GM23338 (cell line): Measurements from ENCODE around the gene DNAJB6. TPM values are rescaled to one million over a fixed set of nuclear protein-coding genes. Genes with fewer than 3 reads are reported as not detected.

Experiments used
- ATAC-seq: fragments of 200-7000 bp; cut with Tn5 transposase; 3 replicates; pipeline ENCODE4 v1.9.1; 2020
- DNase-seq: peaks from one replicate; pipeline ENCODE4 v3.0.0-alpha.2; 2015; ENCODE audit warnings: low spot score
- H2AFZ ChIP-seq: fragments of 200-600 bp; sonication (generic); 2 replicates; pipeline ENCODE4 v1.8.0; 2016; ENCODE audit warnings: antibody characterized with exemption, mild to moderate bottlenecking, moderate library complexity
- H3F3A ChIP-seq: fragments of 200-600 bp; sonication (generic); replicated peaks from 2 replicates; pipeline ENCODE4 v1.8.0; 2017; ENCODE audit warnings: antibody characterized with exemption, mixed run types, low read depth
- H3K27ac ChIP-seq: fragments of 200-600 bp; sonication (generic); 2 replicates; pipeline ENCODE4 v1.6.1; 2016; ENCODE audit warnings: low read depth
- H3K27me3 ChIP-seq: fragments of 200-600 bp; sonication (generic); 2 replicates; pipeline ENCODE4 v1.8.0; 2016; ENCODE audit warnings: mild to moderate bottlenecking, mixed run types, moderate library complexity; ENCODE audit not compliant: insufficient read depth
- H3K36me3 ChIP-seq: fragments of 200-600 bp; sonication (generic); 2 replicates; pipeline ENCODE4 v1.8.0; 2016; ENCODE audit warnings: mild to moderate bottlenecking; ENCODE audit not compliant: insufficient read depth
- H3K4me1 ChIP-seq: fragments of 200-600 bp; sonication (generic); 2 replicates; pipeline ENCODE4 v1.8.0; 2016; ENCODE audit warnings: mild to moderate bottlenecking, moderate library complexity; ENCODE audit not compliant: insufficient read depth
- H3K4me2 ChIP-seq: fragments of 200-600 bp; sonication (generic); 2 replicates; pipeline ENCODE4 v1.7.1; 2017; ENCODE audit warnings: mixed run types
- H3K4me3 ChIP-seq: fragments of 200-600 bp; sonication (generic); 2 replicates; pipeline ENCODE4 v1.6.1; 2016; ENCODE audit warnings: mixed run types
- H3K79me2 ChIP-seq: fragments of 200-600 bp; sonication (generic); replicated peaks from 2 replicates; pipeline ENCODE4 v1.8.0; 2017; ENCODE audit warnings: mild to moderate bottlenecking; ENCODE audit not compliant: insufficient read depth
- H3K9me2 ChIP-seq: fragments of 200-600 bp; sonication (generic); 2 replicates; pipeline ENCODE4 v1.8.0; 2017; ENCODE audit not compliant: insufficient read depth
- H4K20me1 ChIP-seq: fragments of 200-600 bp; sonication (generic); replicated peaks from 2 replicates; pipeline ENCODE4 v1.8.0; 2017; ENCODE audit warnings: mild to moderate bottlenecking; ENCODE audit not compliant: insufficient read depth
- H3K27ac Mint-ChIP-seq: 2 replicates; pipeline ENCODE4 v1.8.0; 2020; ENCODE audit warnings: inconsistent platforms, mild to moderate bottlenecking, moderate library complexity, mixed read lengths
- H3K27me3 Mint-ChIP-seq: 3 replicates; pipeline ENCODE4 v1.8.0; 2022; ENCODE audit warnings: low read depth, mild to moderate bottlenecking, moderate library complexity, mixed read lengths, inconsistent platforms; ENCODE audit not compliant: insufficient read depth, poor library complexity
- H3K36me3 Mint-ChIP-seq: 3 replicates; pipeline ENCODE4 v1.8.0; 2021; ENCODE audit warnings: low read depth, mild to moderate bottlenecking, inconsistent platforms, moderate library complexity, mixed read lengths
- H3K4me1 Mint-ChIP-seq: 3 replicates; pipeline ENCODE4 v1.8.0; 2020; ENCODE audit warnings: mild to moderate bottlenecking, inconsistent platforms, mixed read lengths
- H3K4me3 Mint-ChIP-seq: 3 replicates; pipeline ENCODE4 v1.8.0; 2021; ENCODE audit warnings: moderate library complexity, mild to moderate bottlenecking, inconsistent platforms, mixed read lengths
- H3K9me3 Mint-ChIP-seq: 3 replicates; pipeline ENCODE4 v1.8.0; 2020; ENCODE audit warnings: moderate library complexity, mild to moderate bottlenecking, inconsistent platforms, mixed read lengths
- CREB1 ChIP-seq: fragments of 250-450 bp; sonication (Bioruptor Pico); IDR thresholded peaks from 2 replicates; pipeline ENCODE4 v1.5.0; 2020; ENCODE audit warnings: low read depth, mild to moderate bottlenecking, moderate library complexity
- ETS1 ChIP-seq: IDR thresholded peaks from 2 replicates; pipeline ENCODE4 v1.6.1; 2016; ENCODE audit warnings: antibody characterized with exemption
- EZH2 ChIP-seq: fragments of 200-600 bp; sonication (generic); IDR thresholded peaks from one replicate; pipeline ENCODE4 v1.8.0; 2017; ENCODE audit warnings: antibody characterized with exemption, mild to moderate bottlenecking, low read depth; ENCODE audit not compliant: unreplicated experiment
- EZH2phosphoT487 ChIP-seq: fragments of 200-600 bp; sonication (generic); IDR thresholded peaks from one replicate; pipeline ENCODE4 v1.8.1; 2018; ENCODE audit warnings: antibody characterized with exemption; ENCODE audit not compliant: unreplicated experiment
- NANOG ChIP-seq: IDR thresholded peaks from 2 replicates; pipeline ENCODE4 v1.6.1; 2016; ENCODE audit warnings: antibody characterized with exemption, borderline replicate concordance
- REST ChIP-seq: IDR thresholded peaks from one replicate; pipeline ENCODE4 v1.6.1; 2018; ENCODE audit warnings: antibody characterized with exemption; ENCODE audit not compliant: unreplicated experiment
- STAT1 ChIP-seq: IDR thresholded peaks from one replicate; pipeline ENCODE4 v1.6.1; 2016; ENCODE audit warnings: antibody characterized with exemption; ENCODE audit not compliant: unreplicated experiment
- ZNF114 ChIP-seq: fragments of 250-450 bp; sonication (Bioruptor Pico); IDR thresholded peaks from 2 replicates; pipeline ENCODE4 v1.5.0; 2020; ENCODE audit warnings: mild to moderate bottlenecking, moderate library complexity
- polyA plus RNA-seq: library from polyadenylated mRNA; unstranded; fragments of >200 nt; fragmentation: Nextera tagmentation; extraction: Ambion mirVana; gene quantifications from 2 replicates; pipeline ENCODE4 v1.2.1, GENCODE V29; 2016
- total RNA-seq: library from RNA; depleted of rRNA; stranded (reverse); fragments of >200 nt; shearing (Covaris generic); gene quantifications from 2 replicates; pipeline ENCODE4 v1.2.3, GENCODE V29; 2014

The DNAJB6 gene
- total and polyA plus RNA-seq, 2 experiments from 2014 or later, result 308 to 322 TPM

DNA sequence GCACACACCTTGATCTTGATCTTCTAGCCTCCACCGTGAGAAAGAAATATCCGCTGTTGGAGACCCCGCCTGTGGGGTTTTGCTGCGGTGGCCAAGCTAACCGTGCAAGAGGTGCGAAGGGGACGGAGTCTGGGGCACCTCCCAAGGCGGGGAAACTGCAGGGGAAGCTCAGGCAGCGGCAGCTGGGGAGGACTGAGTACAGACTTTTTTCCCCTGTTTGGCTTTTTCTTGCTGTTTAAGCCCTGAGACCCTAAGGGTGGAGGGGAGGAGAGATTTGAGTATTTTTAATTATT, 108.0 kb downstream of the DNAJB6 start:
- Histone ChIP-seq H2AFZ (no peak overlapping the region), H3K79me2 (no peaks in the 10 kb centered on the region), H4K20me1 (no peaks in the 10 kb centered on the region), H3K27me3 (no peaks in the 10 kb centered on the region), H3K4me2 (no peak overlapping the region), H3K4me3 (no peak overlapping the region), H3K4me1 (no peaks in the 10 kb centered on the region), H3K27ac (no peak overlapping the region), H3F3A (no peaks in the 10 kb centered on the region), H3K36me3 (no peaks in the 10 kb centered on the region), H3K9me2 (no peaks in the 10 kb centered on the region)
- TF ChIP-seq EZH2phosphoT487 (no peak), NANOG (no peak), ETS1 (no peak), EZH2 (no peak), STAT1 (no peak), REST (no peak)
- peaks cover 12% of the 10 kb centered on the region for H3K27me3 Mint-ChIP-seq
- no peak overlapping the region for H3K4me3 Mint-ChIP-seq
- no peak overlapping the region for H3K27ac Mint-ChIP-seq
- DNase-seq (no peak), ATAC-seq (no peak)
- H3K4me1 Mint-ChIP-seq, result no peaks in the 10 kb centered on the region; the same call in 2 of the 3 replicates
- H3K36me3 Mint-ChIP-seq, result peaks cover 18% of the 10 kb centered on the region
- H3K9me3 Mint-ChIP-seq, result peaks cover 71% of the 10 kb centered on the region

GRCh38 chr7:157445246-157445955, 108.6 kb downstream of the DNAJB6 start:
- no peaks in the 10 kb centered on the region for H3K4me1 Mint-ChIP-seq
- no peaks in the 10 kb centered on the region for H3K36me3 ChIP-seq
- no peak overlapping the region for H2AFZ ChIP-seq
- H3K27me3 ChIP-seq, result no peaks in the 10 kb centered on the region
- DNase-seq (no peak), ATAC-seq (no peak)
- no peak overlapping the region for H3K27ac ChIP-seq
- H3K9me3 Mint-ChIP-seq, result peaks cover 69% of the 10 kb centered on the region
- no peak overlapping the region for H3K4me3 Mint-ChIP-seq
- no peaks in the 10 kb centered on the region for H4K20me1 ChIP-seq
- peaks cover 12% of the 10 kb centered on the region for H3K36me3 Mint-ChIP-seq
- no peaks in the 10 kb centered on the region for H3K4me1 ChIP-seq
- peaks cover 6% of the 10 kb centered on the region for H3K27me3 Mint-ChIP-seq
- no peak overlapping the region for H3K4me3 ChIP-seq
- no peaks in the 10 kb centered on the region for H3K9me2 ChIP-seq
- H3K4me2 ChIP-seq, result no peak overlapping the region
- no peak overlapping the region for H3K27ac Mint-ChIP-seq
- no peak for TF ChIP-seq ETS1
- no peak for TF ChIP-seq ZNF114 (CRISPR knock-in tag)
- TF ChIP-seq CREB1 (CRISPR knock-in tag), result no peak
- no peaks in the 10 kb centered on the region for H3F3A ChIP-seq
- H3K79me2 ChIP-seq, result no peaks in the 10 kb centered on the region
